A549 (cell line): ENCODE measurements around the gene CCDC171.

Source experiments
- MAFK ChIP-seq: fragments of 450-650 bp; IDR thresholded peaks from 2 replicates; pipeline ENCODE4 v1.6.1; 2014; ENCODE audit not compliant: partially characterized antibody
- MAZ ChIP-seq: fragments of 150-350 bp; IDR thresholded peaks from 2 replicates; pipeline ENCODE4 v1.6.1; 2014; ENCODE audit warnings: antibody characterized with exemption, low read depth, low read length, borderline replicate concordance
- TF ChIP-seq, protein P1 (sequence below): fragments of >200 bp; sonication (Bioruptor Twin); formaldehyde crosslinking; IDR thresholded peaks from 3 replicates; pipeline ENCODE4 v1.5.1; 2016

DNA sequence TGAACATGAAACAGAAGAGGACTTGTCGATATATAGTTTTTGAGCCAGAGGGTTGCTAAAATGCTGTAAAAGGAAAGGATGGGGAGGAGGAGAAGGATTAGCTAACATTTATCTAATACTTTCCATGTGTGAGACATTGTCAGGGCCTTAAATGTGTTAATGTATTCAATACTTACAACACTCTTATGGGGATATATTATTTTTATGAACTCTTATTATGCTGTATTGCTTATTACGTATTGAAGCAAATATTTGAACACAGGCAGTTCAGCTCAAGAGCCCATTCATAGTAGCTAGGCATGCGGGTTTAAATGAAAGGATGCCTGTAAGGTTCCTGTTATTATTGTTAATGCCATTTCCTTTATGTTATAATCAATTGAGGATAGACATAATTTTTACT lies 391.5 kb downstream of the CCDC171 start:
- TF ChIP-seq, protein P1, sequence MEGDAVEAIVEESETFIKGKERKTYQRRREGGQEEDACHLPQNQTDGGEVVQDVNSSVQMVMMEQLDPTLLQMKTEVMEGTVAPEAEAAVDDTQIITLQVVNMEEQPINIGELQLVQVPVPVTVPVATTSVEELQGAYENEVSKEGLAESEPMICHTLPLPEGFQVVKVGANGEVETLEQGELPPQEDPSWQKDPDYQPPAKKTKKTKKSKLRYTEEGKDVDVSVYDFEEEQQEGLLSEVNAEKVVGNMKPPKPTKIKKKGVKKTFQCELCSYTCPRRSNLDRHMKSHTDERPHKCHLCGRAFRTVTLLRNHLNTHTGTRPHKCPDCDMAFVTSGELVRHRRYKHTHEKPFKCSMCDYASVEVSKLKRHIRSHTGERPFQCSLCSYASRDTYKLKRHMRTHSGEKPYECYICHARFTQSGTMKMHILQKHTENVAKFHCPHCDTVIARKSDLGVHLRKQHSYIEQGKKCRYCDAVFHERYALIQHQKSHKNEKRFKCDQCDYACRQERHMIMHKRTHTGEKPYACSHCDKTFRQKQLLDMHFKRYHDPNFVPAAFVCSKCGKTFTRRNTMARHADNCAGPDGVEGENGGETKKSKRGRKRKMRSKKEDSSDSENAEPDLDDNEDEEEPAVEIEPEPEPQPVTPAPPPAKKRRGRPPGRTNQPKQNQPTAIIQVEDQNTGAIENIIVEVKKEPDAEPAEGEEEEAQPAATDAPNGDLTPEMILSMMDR = no peak
- TF ChIP-seq MAZ (no peak), MAFK (no peak)
